Measurements from ENCODE around the gene C19orf53.
A peak's percentile ranks its signal among the peaks of the same experiment; 100 is the strongest.

- TF ChIP-seq CTCF (IDR thresholded peaks at IDR 0.05; ENCODE audit: extremely low read depth in 1 of 2, insufficient read depth in 1 of 2, low read depth in 1 of 2, low read length in 2 of 2) (no peak), POLR2AphosphoS5 (IDR thresholded peaks at IDR 0.05; ENCODE audit: insufficient read depth, low read depth, low read length) (no peak), POLR2A (IDR thresholded peaks at IDR 0.05; ENCODE audit: low read depth, low read length) (no peak), EZH2 (IDR thresholded peaks at IDR 0.05; ENCODE audit: borderline replicate concordance, low read depth, low read length, severe bottlenecking) (no peak), JUN (IDR thresholded peaks at IDR 0.05; ENCODE audit: borderline replicate concordance, insufficient read depth, insufficient read length, low read depth) (peak; percentile 7), MYC (IDR thresholded peaks at IDR 0.05; ENCODE audit: low read depth, low read length) (no peak), GATA2 (IDR thresholded peaks at IDR 0.05; ENCODE audit: insufficient read depth, insufficient read length, low read depth, low read length) (peak; percentile 55)
Measured at GRCh38 chr19:13783565-13784500, 9.6 kb downstream of the C19orf53 start.
